Measurements from ENCODE around the gene MRPL14.

The MRPL14 gene

GRCh38 chr6:44154067-44154466 lies 26.8 kb upstream of the MRPL14 start:
- TF ChIP-seq SPI1 (IDR thresholded peaks at IDR 0.05; ENCODE audit: borderline replicate concordance, low read depth), result no peak
- no peak for TF ChIP-seq CTCF (IDR thresholded peaks at IDR 0.05; ENCODE audit: insufficient read depth, low read length)
- no peak for TF ChIP-seq REST (IDR thresholded peaks at IDR 0.05; ENCODE audit: insufficient replicate concordance, low read depth)
- TF ChIP-seq POLR2AphosphoS5 (IDR thresholded peaks at IDR 0.05; ENCODE audit: low read depth), result no peak
- no peak for TF ChIP-seq GABPA (IDR thresholded peaks at IDR 0.05; ENCODE audit: low read depth)
- Histone ChIP-seq H3K4me3 (replicated peaks; ENCODE audit: insufficient read depth, low read length) (no peak overlapping the region), H3K27me3 (ENCODE audit: insufficient read depth, poor library complexity, severe bottlenecking) (no peaks in the 10 kb centered on the region), H3K27ac (replicated peaks) (no peak overlapping the region)
- DNase-seq (ENCODE audit: low read depth in 1 of 2, low spot score in 1 of 2), result no peak

- no peak overlapping the region for H3K27ac ChIP-seq (replicated peaks)
- no peaks in the 10 kb centered on the region for H3K27me3 ChIP-seq (ENCODE audit: insufficient read depth, poor library complexity, severe bottlenecking)
- no peak for DNase-seq (ENCODE audit: low read depth in 1 of 2, low spot score in 1 of 2)
- no peak for TF ChIP-seq REST (IDR thresholded peaks at IDR 0.05; ENCODE audit: insufficient replicate concordance, low read depth)
- TF ChIP-seq GABPA (IDR thresholded peaks at IDR 0.05; ENCODE audit: low read depth), result no peak
- no peak for TF ChIP-seq CTCF (IDR thresholded peaks at IDR 0.05; ENCODE audit: insufficient read depth, low read length)
- TF ChIP-seq POLR2AphosphoS5 (IDR thresholded peaks at IDR 0.05; ENCODE audit: low read depth), result no peak
- TF ChIP-seq SPI1 (IDR thresholded peaks at IDR 0.05; ENCODE audit: borderline replicate concordance, low read depth), result no peak
- no peak overlapping the region for H3K4me3 ChIP-seq (replicated peaks; ENCODE audit: insufficient read depth, low read length)
Measured at GRCh38 chr6:44152533-44152932, 25.3 kb upstream of the MRPL14 start.

- no peak for DNase-seq (ENCODE audit: low read depth in 1 of 2, low spot score in 1 of 2)
- H3K4me3 ChIP-seq (replicated peaks; ENCODE audit: insufficient read depth, low read length), result no peak overlapping the region
- no peak overlapping the region for H3K27ac ChIP-seq (replicated peaks)
- H3K27me3 ChIP-seq (ENCODE audit: insufficient read depth, poor library complexity, severe bottlenecking), result no peaks in the 10 kb centered on the region
- TF ChIP-seq SPI1 (IDR thresholded peaks at IDR 0.05; ENCODE audit: borderline replicate concordance, low read depth) (no peak), GABPA (IDR thresholded peaks at IDR 0.05; ENCODE audit: low read depth) (no peak), CTCF (IDR thresholded peaks at IDR 0.05; ENCODE audit: insufficient read depth, low read length) (no peak), POLR2AphosphoS5 (IDR thresholded peaks at IDR 0.05; ENCODE audit: low read depth) (no peak), REST (IDR thresholded peaks at IDR 0.05; ENCODE audit: insufficient replicate concordance, low read depth) (no peak)
Measured at GRCh38 chr6:44152109-44152461, 24.8 kb upstream of the MRPL14 start.

All from HL-60 (cell line).